Body of pancreas (tissue), 4 donors: ENCODE results near the gene DNAJB6. TPM values are rescaled to one million over a fixed set of nuclear protein-coding genes. Genes with fewer than 3 reads are reported as not detected.

Experiments used
- ATAC-seq: fragments of 150-250 bp; one replicate; pipeline ENCODE4 v1.9.1; 2016
- DNase-seq, 4 donors: peaks; one replicate each; pipeline ENCODE4 v3.0.0-alpha.2; 2019
- H3K27ac ChIP-seq, 4 donors: fragments of 200-600 bp; sonication (generic); 1 replicate in 3 of 4; 2 replicates in 1 of 4; pipeline versions ENCODE4 v1.5.1 to v1.6.1; 2016 to 2019; ENCODE audit warnings: mild to moderate bottlenecking in 1 of 4, mixed read lengths in 1 of 4, moderate library complexity in 1 of 4
- H3K27me3 ChIP-seq, 2 donors: fragments of 200-600 bp; sonication (generic); one replicate each; pipeline ENCODE4 v1.6.0; 2016; ENCODE audit warnings: mild to moderate bottlenecking in 1 of 2
- H3K36me3 ChIP-seq, 2 donors: fragments of 200-600 bp; sonication (generic); replicated peaks in 1 of 2; 2 replicates each; pipeline ENCODE4 v1.5.1; 2016; ENCODE audit warnings: low read depth in 2 of 2; ENCODE audit not compliant: insufficient read depth in 1 of 2
- H3K4me1 ChIP-seq: fragments of 200-600 bp; sonication (generic); one replicate; pipeline ENCODE4 v1.6.0; 2016
- H3K4me3 ChIP-seq, 2 donors: fragments of 200-600 bp; sonication (generic); 1 replicate in 1 of 2; 2 replicates in 1 of 2; pipeline ENCODE4 v1.5.1; 2016 to 2019
- H3K9me3 ChIP-seq, 3 donors: fragments of 200-600 bp; sonication (generic); 1 replicate in 2 of 3; 2 replicates in 1 of 3; pipeline ENCODE4 v1.5.1; 2016
- POLR2A ChIP-seq, 3 donors: fragments of 450-650 bp; IDR thresholded peaks; one replicate each; pipeline ENCODE4 v1.6.1; 2016; ENCODE audit warnings: antibody characterized with exemption in 3 of 3, mild to moderate bottlenecking in 2 of 3
- WGBS, 2 donors: methylation state at CpG; one replicate each; pipeline ENCODE4 v1.1.5; 2017; 5-methylcytosine and 5-hydroxymethylcytosine counted together
- intact Hi-C: fragments of 100-400 bp; cut with DNase I; formaldehyde crosslinking; loops from one replicate; pipeline ENCODE4 v1.15.1; 2023
- total RNA-seq, 2 donors: library from RNA; depleted of rRNA; stranded (reverse); fragments of >200 nt; gene quantifications; one replicate each; pipeline ENCODE4 v1.1.0, GENCODE V29; 2016
- TF ChIP-seq, protein P1 (sequence below), 7 experiments: fragments of 450-650 bp in 4 of 7; fragments of 200-600 bp in 3 of 7; sonication (generic) in 3 of 7; IDR thresholded peaks; one replicate each; pipeline ENCODE4 v1.5.1; 2016 to 2019; ENCODE audit warnings: antibody characterized with exemption in 7 of 7

Gene DNAJB6
- total RNA-seq, 2 donors from 2014 or later, result 26.5 to 32.0 TPM

DNA sequence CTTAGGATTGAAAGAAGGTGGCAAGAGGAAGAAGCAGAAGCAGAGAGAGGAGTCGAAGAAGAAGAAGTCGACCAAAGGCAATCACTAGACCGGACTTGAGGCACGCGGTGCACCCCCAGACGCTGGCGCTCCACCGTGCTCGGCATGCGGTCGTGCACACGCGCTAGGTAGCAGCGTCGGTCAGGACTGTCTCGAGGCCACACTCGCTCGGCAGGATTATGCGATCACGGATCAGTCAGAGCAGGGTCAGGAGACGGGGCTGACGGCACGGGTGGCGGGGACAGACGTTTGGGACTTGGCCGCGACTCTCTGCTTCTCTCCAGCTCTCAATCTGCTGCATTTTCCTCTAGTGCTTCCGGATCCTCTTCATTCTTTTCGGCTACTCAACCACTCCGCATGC lies 79.2 kb downstream of the DNAJB6 start:
- Histone ChIP-seq H3K4me3 (no peak overlapping the region), H3K36me3 (peaks cover 0 to 5% of the 10 kb centered on the region in 2 donors), H3K27ac (no peak overlapping the region), H3K27me3 (no peaks in the 10 kb centered on the region), H3K9me3 (no peaks in the 10 kb centered on the region), H3K4me1 (no peaks in the 10 kb centered on the region)
- WGBS, 2 donors, result 93 to 96% methylated on average over 19 to 30 of the region's 30 CpGs
- intact Hi-C loops, result no loop called here
- TF ChIP-seq POLR2A (IDR thresholded peaks at IDR 0.05), result no peak
- TF ChIP-seq, protein P1, sequence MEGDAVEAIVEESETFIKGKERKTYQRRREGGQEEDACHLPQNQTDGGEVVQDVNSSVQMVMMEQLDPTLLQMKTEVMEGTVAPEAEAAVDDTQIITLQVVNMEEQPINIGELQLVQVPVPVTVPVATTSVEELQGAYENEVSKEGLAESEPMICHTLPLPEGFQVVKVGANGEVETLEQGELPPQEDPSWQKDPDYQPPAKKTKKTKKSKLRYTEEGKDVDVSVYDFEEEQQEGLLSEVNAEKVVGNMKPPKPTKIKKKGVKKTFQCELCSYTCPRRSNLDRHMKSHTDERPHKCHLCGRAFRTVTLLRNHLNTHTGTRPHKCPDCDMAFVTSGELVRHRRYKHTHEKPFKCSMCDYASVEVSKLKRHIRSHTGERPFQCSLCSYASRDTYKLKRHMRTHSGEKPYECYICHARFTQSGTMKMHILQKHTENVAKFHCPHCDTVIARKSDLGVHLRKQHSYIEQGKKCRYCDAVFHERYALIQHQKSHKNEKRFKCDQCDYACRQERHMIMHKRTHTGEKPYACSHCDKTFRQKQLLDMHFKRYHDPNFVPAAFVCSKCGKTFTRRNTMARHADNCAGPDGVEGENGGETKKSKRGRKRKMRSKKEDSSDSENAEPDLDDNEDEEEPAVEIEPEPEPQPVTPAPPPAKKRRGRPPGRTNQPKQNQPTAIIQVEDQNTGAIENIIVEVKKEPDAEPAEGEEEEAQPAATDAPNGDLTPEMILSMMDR (IDR thresholded peaks at IDR 0.05), result no peak
- DNase-seq (no peak), ATAC-seq (no peak)

DNA sequence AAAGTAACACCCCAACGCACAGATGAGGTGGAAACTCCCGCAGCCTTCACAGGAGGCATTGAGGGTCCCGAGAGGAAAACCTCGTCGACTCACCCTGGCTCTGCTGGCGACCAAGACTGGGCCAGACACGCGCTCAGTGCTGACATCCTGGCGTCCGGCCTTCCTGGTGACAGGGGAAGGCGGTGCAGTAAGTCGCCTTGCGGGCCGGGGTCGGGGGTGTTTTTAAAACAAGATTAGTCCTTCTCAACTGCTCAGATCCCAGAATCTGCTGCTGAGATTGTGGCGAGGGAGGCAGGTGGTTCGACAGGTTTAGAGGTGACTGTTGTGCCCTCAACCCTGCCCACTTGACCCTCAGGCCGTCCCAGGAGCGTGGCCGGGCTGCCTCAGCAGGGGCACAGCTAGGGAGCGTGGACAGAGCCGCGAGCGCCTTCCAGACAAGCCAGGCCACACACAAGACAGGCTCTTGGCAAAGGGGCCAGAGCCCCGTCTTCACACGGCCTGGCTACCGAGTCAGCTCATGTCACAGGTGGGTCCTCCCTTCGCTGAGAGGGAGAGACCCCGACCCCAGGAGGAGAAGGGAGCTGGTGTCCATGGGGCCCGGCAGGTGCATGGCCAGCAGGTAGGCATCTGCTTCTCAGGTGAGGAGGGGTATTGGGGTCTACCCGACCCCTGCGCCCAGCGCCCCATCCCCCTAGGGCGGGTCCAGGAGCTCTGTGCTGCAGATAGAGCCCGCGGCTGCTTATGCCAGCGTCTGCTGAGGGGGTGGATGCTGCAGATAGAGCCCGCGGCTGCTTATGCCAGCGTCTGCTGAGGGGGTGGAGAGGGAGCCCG lies 81.6 kb downstream of the DNAJB6 start:
- intact Hi-C loops, result no loop called here
- H3K36me3 ChIP-seq, result peaks cover 0 to 5% of the 10 kb centered on the region in 2 donors
- no peaks in the 10 kb centered on the region for H3K9me3 ChIP-seq
- no peaks in the 10 kb centered on the region for H3K4me1 ChIP-seq
- no peak for DNase-seq
- no peak overlapping the region for H3K27ac ChIP-seq
- H3K4me3 ChIP-seq, result no peak overlapping the region
- TF ChIP-seq POLR2A (IDR thresholded peaks at IDR 0.05), result no peak
- TF ChIP-seq, protein P1 (IDR thresholded peaks at IDR 0.05), result no peak
- no peak for ATAC-seq
- 90 to 93% methylated on average over 15 to 36 of the region's 41 CpGs for WGBS, 2 donors
- H3K27me3 ChIP-seq, result no peaks in the 10 kb centered on the region

DNA sequence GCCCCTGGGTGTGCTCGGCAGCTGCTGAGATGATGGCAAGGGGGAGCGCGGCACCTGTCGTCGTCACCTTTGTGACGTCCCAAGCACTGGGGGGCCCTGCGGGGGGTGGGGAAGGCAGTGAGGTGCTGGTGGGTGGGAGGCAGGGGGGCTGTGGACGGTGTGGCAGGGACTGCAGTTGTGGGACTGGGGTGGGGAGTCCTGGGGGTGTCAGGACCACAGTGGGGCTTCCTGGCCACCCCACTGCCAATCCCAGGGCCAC lies 82.2 kb downstream of the DNAJB6 start:
- no peak overlapping the region for H3K4me3 ChIP-seq
- no peaks in the 10 kb centered on the region for H3K4me1 ChIP-seq
- no peaks in the 10 kb centered on the region for H3K27me3 ChIP-seq
- ATAC-seq (no peak), DNase-seq (peak in 1 of 4 donors; percentile 6)
- intact Hi-C loops, result no loop called here
- TF ChIP-seq, protein P1 (IDR thresholded peaks at IDR 0.05), result no peak
- TF ChIP-seq POLR2A (IDR thresholded peaks at IDR 0.05), result no peak
- WGBS, 2 donors, result 73 to 91% methylated on average over 3 to 5 of the region's 8 CpGs
- peaks cover 0 to 5% of the 10 kb centered on the region in 2 donors for H3K36me3 ChIP-seq
- no peaks in the 10 kb centered on the region for H3K9me3 ChIP-seq
- no peak overlapping the region for H3K27ac ChIP-seq

DNA sequence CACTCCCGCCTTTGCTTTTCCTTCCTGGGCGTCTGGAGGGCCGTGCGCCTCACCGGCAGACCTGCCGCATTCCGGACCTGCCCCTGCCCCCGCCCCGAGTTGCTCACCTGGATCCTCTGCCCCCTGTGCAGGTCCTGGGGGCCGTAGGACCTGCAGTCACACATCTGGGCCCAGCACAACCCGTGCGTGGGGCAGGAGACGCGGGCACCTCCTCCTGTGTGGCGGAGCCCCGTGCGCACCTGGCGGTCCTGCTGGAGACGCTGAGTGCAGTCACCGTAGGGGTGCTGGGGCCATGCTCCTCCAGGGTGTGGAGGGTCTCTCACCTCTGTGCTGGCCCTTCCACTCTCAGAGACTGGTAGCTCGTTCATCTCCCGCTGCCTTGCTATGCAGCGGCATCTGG lies 85.5 kb downstream of the DNAJB6 start:
- ATAC-seq, result no peak
- Histone ChIP-seq H3K27ac (no peak overlapping the region), H3K9me3 (no peaks in the 10 kb centered on the region), H3K4me1 (no peaks in the 10 kb centered on the region), H3K36me3 (no peaks in the 10 kb centered on the region), H3K4me3 (no peak overlapping the region), H3K27me3 (no peaks in the 10 kb centered on the region)
- TF ChIP-seq POLR2A (IDR thresholded peaks at IDR 0.05), result no peak
- TF ChIP-seq, protein P1 (IDR thresholded peaks at IDR 0.05), result no peak
- DNase-seq, result no peak
- 87 to 92% methylated on average over 15 to 23 of the region's 23 CpGs for WGBS, 2 donors
- intact Hi-C loops, result no loop called here

DNA sequence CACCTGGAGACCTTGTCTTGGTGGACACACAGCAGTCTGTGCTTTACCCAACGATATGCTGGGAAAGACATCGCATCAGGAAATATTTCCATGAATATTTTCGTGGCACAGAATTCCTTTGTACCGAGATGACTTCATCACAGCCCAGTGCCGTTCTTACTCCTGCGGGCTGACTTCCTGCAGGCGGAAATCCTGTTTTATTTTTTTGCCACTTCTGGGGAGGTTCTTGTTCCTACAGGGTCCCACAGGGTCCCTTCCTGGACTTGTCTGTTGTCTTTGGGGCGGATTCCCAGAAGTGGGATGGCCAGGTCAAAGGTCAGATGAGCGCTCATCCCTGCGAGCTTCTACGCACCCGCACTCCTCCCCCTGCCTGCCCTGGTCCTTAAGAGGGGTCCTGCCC lies 86.5 kb downstream of the DNAJB6 start:
- H3K4me3 ChIP-seq, result no peak overlapping the region
- intact Hi-C loops, result no loop called here
- DNase-seq, result no peak
- H3K4me1 ChIP-seq, result no peaks in the 10 kb centered on the region
- no peak for ATAC-seq
- 66 to 74% methylated on average over 12 of the region's 12 CpGs for WGBS, 2 donors
- TF ChIP-seq POLR2A (IDR thresholded peaks at IDR 0.05), result no peak
- TF ChIP-seq, protein P1 (IDR thresholded peaks at IDR 0.05), result no peak
- H3K9me3 ChIP-seq, result no peaks in the 10 kb centered on the region
- no peaks in the 10 kb centered on the region for H3K27me3 ChIP-seq
- H3K36me3 ChIP-seq, result no peaks in the 10 kb centered on the region
- H3K27ac ChIP-seq, result no peak overlapping the region
